ENCODE measurements around the gene NXT1. TPM values are rescaled to one million over a fixed set of nuclear protein-coding genes. Genes with fewer than 3 reads are reported as not detected.

Gene NXT1
- total RNA-seq, 1 donor: 18.5 TPM

GRCh38 chr20:23313271-23313670 lies 37.3 kb upstream of the NXT1 start:
- H3K79me2 ChIP-seq (ENCODE audit: insufficient read depth, low read length): no peaks in the 10 kb centered on the region
- H3K27me3 ChIP-seq (ENCODE audit: insufficient read depth, low read length): peaks cover 47% of the 10 kb centered on the region
- H4K20me1 ChIP-seq (ENCODE audit: insufficient read depth, low read length): no peaks in the 10 kb centered on the region
- no peak overlapping the region for H3K4me2 ChIP-seq (ENCODE audit: insufficient read depth, low read length)
- no peaks in the 10 kb centered on the region for H3K9me3 ChIP-seq (ENCODE audit: low read depth, low read length)
- H3K36me3 ChIP-seq (ENCODE audit: insufficient read depth, low read length): no peaks in the 10 kb centered on the region
- DNase-seq (ENCODE audit: insufficient read length, low spot score, missing footprints): no peak
- no peak overlapping the region for H2AFZ ChIP-seq (ENCODE audit: low read length)
- no peak for TF ChIP-seq CTCF (IDR thresholded peaks at IDR 0.05; ENCODE audit: extremely low read depth, low read depth, low read length)
- no peak overlapping the region for H3K4me3 ChIP-seq (ENCODE audit: insufficient read depth, low read length)
- no peak overlapping the region for H3K27ac ChIP-seq (ENCODE audit: low read depth, low read length)
- no peaks in the 10 kb centered on the region for H3K4me1 ChIP-seq (ENCODE audit: insufficient read depth, low read length)

DNA sequence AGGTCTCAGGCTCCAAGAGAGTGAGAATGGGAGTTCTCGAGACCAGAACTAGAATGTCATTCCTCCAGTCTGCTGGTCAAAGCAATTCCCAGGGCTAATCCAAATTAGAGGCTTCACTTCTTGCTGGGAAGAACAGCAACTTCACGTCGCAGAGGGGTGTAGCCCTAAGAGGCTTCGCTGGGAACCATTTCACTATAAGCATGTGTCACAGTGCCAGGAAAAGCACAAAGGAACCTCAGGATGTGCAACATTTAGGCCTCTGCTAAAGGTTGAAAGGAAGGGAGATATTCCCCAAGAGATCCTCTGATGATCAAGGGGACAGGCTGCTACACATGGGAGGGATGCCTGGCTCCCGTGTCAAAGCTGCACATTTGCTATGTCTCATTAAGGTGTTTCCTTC lies 35.9 kb upstream of the NXT1 start:
- Histone ChIP-seq H3K79me2 (ENCODE audit: insufficient read depth, low read length) (no peaks in the 10 kb centered on the region), H3K9me3 (ENCODE audit: low read depth, low read length) (no peaks in the 10 kb centered on the region), H4K20me1 (ENCODE audit: insufficient read depth, low read length) (no peaks in the 10 kb centered on the region), H2AFZ (ENCODE audit: low read length) (no peak overlapping the region), H3K27ac (ENCODE audit: low read depth, low read length) (no peak overlapping the region), H3K27me3 (ENCODE audit: insufficient read depth, low read length) (peaks cover 54% of the 10 kb centered on the region), H3K4me1 (ENCODE audit: insufficient read depth, low read length) (no peaks in the 10 kb centered on the region), H3K36me3 (ENCODE audit: insufficient read depth, low read length) (no peaks in the 10 kb centered on the region), H3K4me3 (ENCODE audit: insufficient read depth, low read length) (no peak overlapping the region), H3K4me2 (ENCODE audit: insufficient read depth, low read length) (no peak overlapping the region)
- no peak for TF ChIP-seq CTCF (IDR thresholded peaks at IDR 0.05; ENCODE audit: extremely low read depth, low read depth, low read length)
- peak; percentile 31 for DNase-seq (ENCODE audit: insufficient read length, low spot score, missing footprints)

DNA sequence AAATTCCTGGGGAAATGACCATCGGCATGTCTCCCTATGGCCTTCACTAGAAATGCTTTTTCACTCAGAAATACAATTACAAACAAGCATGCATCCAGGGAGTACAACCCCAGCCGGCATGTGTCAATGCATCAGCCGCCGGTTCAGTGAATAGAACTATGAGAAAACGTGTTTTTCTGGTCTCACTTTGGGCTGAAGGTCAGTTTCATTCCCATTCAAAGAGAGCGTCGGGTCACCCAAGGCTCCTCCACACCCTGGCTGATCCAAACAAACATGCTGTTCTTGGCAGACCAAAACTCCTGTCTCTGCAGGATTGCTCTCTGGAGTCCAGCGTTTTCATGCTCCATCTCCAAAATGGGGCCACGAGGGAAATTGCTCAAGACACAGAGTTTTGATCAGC lies 35.5 kb upstream of the NXT1 start:
- H3K27ac ChIP-seq (ENCODE audit: low read depth, low read length): no peak overlapping the region
- H3K4me2 ChIP-seq (ENCODE audit: insufficient read depth, low read length): no peak overlapping the region
- no peaks in the 10 kb centered on the region for H3K79me2 ChIP-seq (ENCODE audit: insufficient read depth, low read length)

GRCh38 chr20:23316626-23317025 lies 34.0 kb upstream of the NXT1 start:
- no peaks in the 10 kb centered on the region for H3K36me3 ChIP-seq (ENCODE audit: insufficient read depth, low read length)
- H3K4me2 ChIP-seq (ENCODE audit: insufficient read depth, low read length): no peak overlapping the region
- H3K27me3 ChIP-seq (ENCODE audit: insufficient read depth, low read length): peaks cover 53% of the 10 kb centered on the region
- no peaks in the 10 kb centered on the region for H3K79me2 ChIP-seq (ENCODE audit: insufficient read depth, low read length)
- TF ChIP-seq CTCF (IDR thresholded peaks at IDR 0.05; ENCODE audit: extremely low read depth, low read depth, low read length): no peak
- no peaks in the 10 kb centered on the region for H3K9me3 ChIP-seq (ENCODE audit: low read depth, low read length)
- no peak overlapping the region for H2AFZ ChIP-seq (ENCODE audit: low read length)
- DNase-seq (ENCODE audit: insufficient read length, low spot score, missing footprints): peak; percentile 63
- H4K20me1 ChIP-seq (ENCODE audit: insufficient read depth, low read length): no peaks in the 10 kb centered on the region
- H3K4me3 ChIP-seq (ENCODE audit: insufficient read depth, low read length): no peak overlapping the region
- H3K4me1 ChIP-seq (ENCODE audit: insufficient read depth, low read length): no peaks in the 10 kb centered on the region
- no peak overlapping the region for H3K27ac ChIP-seq (ENCODE audit: low read depth, low read length)

More for the DNA sequence above, 35.5 kb upstream of the NXT1 start:
- Histone ChIP-seq H3K36me3 (ENCODE audit: insufficient read depth, low read length) (no peaks in the 10 kb centered on the region), H3K27me3 (ENCODE audit: insufficient read depth, low read length) (peaks cover 54% of the 10 kb centered on the region), H4K20me1 (ENCODE audit: insufficient read depth, low read length) (no peaks in the 10 kb centered on the region), H3K4me3 (ENCODE audit: insufficient read depth, low read length) (no peak overlapping the region), H3K9me3 (ENCODE audit: low read depth, low read length) (no peaks in the 10 kb centered on the region), H3K4me1 (ENCODE audit: insufficient read depth, low read length) (no peaks in the 10 kb centered on the region), H2AFZ (ENCODE audit: low read length) (no peak overlapping the region)
- DNase-seq (ENCODE audit: insufficient read length, low spot score, missing footprints): no peak
- TF ChIP-seq CTCF (IDR thresholded peaks at IDR 0.05; ENCODE audit: extremely low read depth, low read depth, low read length): no peak
